Measurements from ENCODE around the gene PKD1.

The PKD1 gene

GRCh38 chr16:2061526-2061925 lies 74.2 kb downstream of the PKD1 start:
- Histone ChIP-seq H3K27me3 (ENCODE audit: control insufficient read depth, insufficient read depth, low read length) (no peaks in the 10 kb centered on the region), H3K36me3 (ENCODE audit: control insufficient read depth, insufficient read depth, low read length) (peaks cover 11% of the 10 kb centered on the region), H3K4me1 (ENCODE audit: control insufficient read depth, insufficient read depth, low read length) (no peaks in the 10 kb centered on the region), H3K9me3 (ENCODE audit: control insufficient read depth, low read length) (no peaks in the 10 kb centered on the region), H3K9ac (ENCODE audit: low read length) (no peak overlapping the region), H3K4me3 (ENCODE audit: low read length) (no peak overlapping the region)

GRCh38 chr16:2061023-2061422 lies 74.7 kb downstream of the PKD1 start:
- Histone ChIP-seq H3K4me3 (ENCODE audit: low read length) (no peak overlapping the region), H3K9me3 (ENCODE audit: control insufficient read depth, low read length) (no peaks in the 10 kb centered on the region), H3K4me1 (ENCODE audit: control insufficient read depth, insufficient read depth, low read length) (no peaks in the 10 kb centered on the region), H3K36me3 (ENCODE audit: control insufficient read depth, insufficient read depth, low read length) (peaks cover 7% of the 10 kb centered on the region), H3K27me3 (ENCODE audit: control insufficient read depth, insufficient read depth, low read length) (no peaks in the 10 kb centered on the region), H3K9ac (ENCODE audit: low read length) (no peak overlapping the region)

GRCh38 chr16:2060346-2060745 lies 75.4 kb downstream of the PKD1 start:
- Histone ChIP-seq H3K36me3 (ENCODE audit: control insufficient read depth, insufficient read depth, low read length) (peaks cover under 1% of the 10 kb centered on the region), H3K9ac (ENCODE audit: low read length) (no peak overlapping the region), H3K4me3 (ENCODE audit: low read length) (no peak overlapping the region), H3K4me1 (ENCODE audit: control insufficient read depth, insufficient read depth, low read length) (peaks cover 2% of the 10 kb centered on the region), H3K9me3 (ENCODE audit: control insufficient read depth, low read length) (no peaks in the 10 kb centered on the region), H3K27me3 (ENCODE audit: control insufficient read depth, insufficient read depth, low read length) (no peaks in the 10 kb centered on the region)

GRCh38 chr16:2058872-2059271 lies 76.8 kb downstream of the PKD1 start:
- H3K4me3 ChIP-seq (ENCODE audit: low read length) = no peak overlapping the region
- no peaks in the 10 kb centered on the region for H3K36me3 ChIP-seq (ENCODE audit: control insufficient read depth, insufficient read depth, low read length)
- H3K9ac ChIP-seq (ENCODE audit: low read length) = no peak overlapping the region
- no peaks in the 10 kb centered on the region for H3K27me3 ChIP-seq (ENCODE audit: control insufficient read depth, insufficient read depth, low read length)
- no peaks in the 10 kb centered on the region for H3K9me3 ChIP-seq (ENCODE audit: control insufficient read depth, low read length)
- peaks cover 17% of the 10 kb centered on the region for H3K4me1 ChIP-seq (ENCODE audit: control insufficient read depth, insufficient read depth, low read length)

GRCh38 chr16:2058420-2058819 lies 77.3 kb downstream of the PKD1 start:
- no peaks in the 10 kb centered on the region for H3K27me3 ChIP-seq (ENCODE audit: control insufficient read depth, insufficient read depth, low read length)
- no peaks in the 10 kb centered on the region for H3K36me3 ChIP-seq (ENCODE audit: control insufficient read depth, insufficient read depth, low read length)
- H3K4me1 ChIP-seq (ENCODE audit: control insufficient read depth, insufficient read depth, low read length) = peaks cover 19% of the 10 kb centered on the region
- no peaks in the 10 kb centered on the region for H3K9me3 ChIP-seq (ENCODE audit: control insufficient read depth, low read length)
- no peak overlapping the region for H3K4me3 ChIP-seq (ENCODE audit: low read length)
- no peak overlapping the region for H3K9ac ChIP-seq (ENCODE audit: low read length)

GRCh38 chr16:2057438-2057837 lies 78.3 kb downstream of the PKD1 start:
- H3K27me3 ChIP-seq (ENCODE audit: control insufficient read depth, insufficient read depth, low read length) = no peaks in the 10 kb centered on the region
- H3K9me3 ChIP-seq (ENCODE audit: control insufficient read depth, low read length) = no peaks in the 10 kb centered on the region
- H3K4me3 ChIP-seq (ENCODE audit: low read length) = no peak overlapping the region
- no peaks in the 10 kb centered on the region for H3K36me3 ChIP-seq (ENCODE audit: control insufficient read depth, insufficient read depth, low read length)
- H3K4me1 ChIP-seq (ENCODE audit: control insufficient read depth, insufficient read depth, low read length) = peaks cover 19% of the 10 kb centered on the region
- no peak overlapping the region for H3K9ac ChIP-seq (ENCODE audit: low read length)

GRCh38 chr16:2056681-2057407 lies 78.9 kb downstream of the PKD1 start:
- Histone ChIP-seq H3K9me3 (ENCODE audit: control insufficient read depth, low read length) (no peaks in the 10 kb centered on the region), H3K9ac (ENCODE audit: low read length) (no peak overlapping the region), H3K4me1 (ENCODE audit: control insufficient read depth, insufficient read depth, low read length) (peaks cover 19% of the 10 kb centered on the region), H3K36me3 (ENCODE audit: control insufficient read depth, insufficient read depth, low read length) (no peaks in the 10 kb centered on the region), H3K27me3 (ENCODE audit: control insufficient read depth, insufficient read depth, low read length) (no peaks in the 10 kb centered on the region), H3K4me3 (ENCODE audit: low read length) (no peak overlapping the region)

- no peaks in the 10 kb centered on the region for H3K9me3 ChIP-seq (ENCODE audit: control insufficient read depth, low read length)
- H3K36me3 ChIP-seq (ENCODE audit: control insufficient read depth, insufficient read depth, low read length) = no peaks in the 10 kb centered on the region
- H3K4me3 ChIP-seq (ENCODE audit: low read length) = no peak overlapping the region
- peaks cover 19% of the 10 kb centered on the region for H3K4me1 ChIP-seq (ENCODE audit: control insufficient read depth, insufficient read depth, low read length)
- no peak overlapping the region for H3K9ac ChIP-seq (ENCODE audit: low read length)
- H3K27me3 ChIP-seq (ENCODE audit: control insufficient read depth, insufficient read depth, low read length) = no peaks in the 10 kb centered on the region
Measured at GRCh38 chr16:2056077-2056476, 79.6 kb downstream of the PKD1 start.

GRCh38 chr16:2054543-2055245 lies 81.0 kb downstream of the PKD1 start:
- Histone ChIP-seq H3K4me1 (ENCODE audit: control insufficient read depth, insufficient read depth, low read length) (peaks cover 19% of the 10 kb centered on the region), H3K9ac (ENCODE audit: low read length) (peak overlapping the region; percentile 62), H3K27me3 (ENCODE audit: control insufficient read depth, insufficient read depth, low read length) (no peaks in the 10 kb centered on the region), H3K36me3 (ENCODE audit: control insufficient read depth, insufficient read depth, low read length) (no peaks in the 10 kb centered on the region), H3K4me3 (ENCODE audit: low read length) (peak overlapping the region; percentile 18), H3K9me3 (ENCODE audit: control insufficient read depth, low read length) (no peaks in the 10 kb centered on the region)

GRCh38 chr16:2053897-2054296 lies 81.8 kb downstream of the PKD1 start:
- Histone ChIP-seq H3K9me3 (ENCODE audit: control insufficient read depth, low read length) (no peaks in the 10 kb centered on the region), H3K4me1 (ENCODE audit: control insufficient read depth, insufficient read depth, low read length) (peaks cover 24% of the 10 kb centered on the region), H3K4me3 (ENCODE audit: low read length) (no peak overlapping the region), H3K27me3 (ENCODE audit: control insufficient read depth, insufficient read depth, low read length) (no peaks in the 10 kb centered on the region), H3K36me3 (ENCODE audit: control insufficient read depth, insufficient read depth, low read length) (no peaks in the 10 kb centered on the region), H3K9ac (ENCODE audit: low read length) (peak overlapping the region; percentile 62)

GRCh38 chr16:2053211-2053610 lies 82.5 kb downstream of the PKD1 start:
- no peaks in the 10 kb centered on the region for H3K36me3 ChIP-seq (ENCODE audit: control insufficient read depth, insufficient read depth, low read length)
- no peaks in the 10 kb centered on the region for H3K9me3 ChIP-seq (ENCODE audit: control insufficient read depth, low read length)
- H3K4me3 ChIP-seq (ENCODE audit: low read length) = no peak overlapping the region
- no peak overlapping the region for H3K9ac ChIP-seq (ENCODE audit: low read length)
- H3K27me3 ChIP-seq (ENCODE audit: control insufficient read depth, insufficient read depth, low read length) = no peaks in the 10 kb centered on the region
- H3K4me1 ChIP-seq (ENCODE audit: control insufficient read depth, insufficient read depth, low read length) = peaks cover 29% of the 10 kb centered on the region

GRCh38 chr16:2048116-2048543 lies 87.6 kb downstream of the PKD1 start:
- H3K27me3 ChIP-seq (ENCODE audit: control insufficient read depth, insufficient read depth, low read length) = no peaks in the 10 kb centered on the region
- no peaks in the 10 kb centered on the region for H3K9me3 ChIP-seq (ENCODE audit: control insufficient read depth, low read length)
- H3K9ac ChIP-seq (ENCODE audit: low read length) = peak overlapping the region; percentile 87
- peak overlapping the region; percentile 96 for H3K4me3 ChIP-seq (ENCODE audit: low read length)
- H3K4me1 ChIP-seq (ENCODE audit: control insufficient read depth, insufficient read depth, low read length) = peaks cover 37% of the 10 kb centered on the region
- H3K36me3 ChIP-seq (ENCODE audit: control insufficient read depth, insufficient read depth, low read length) = no peaks in the 10 kb centered on the region

Measured in mucosa of stomach (tissue), 1 donor.